Esophagus squamous epithelium (tissue), 5 donors: ENCODE results near the gene CD4. TPM values are rescaled to one million over a fixed set of nuclear protein-coding genes. Genes with fewer than 3 reads are reported as not detected.
"Not testable (repeated sequence)": the region's sequence is repeated elsewhere in the genome, so short reads cannot be mapped to it uniquely, and the experiment has no call there.

Experiments used
- DNase-seq: peaks from one replicate; lab custom pipeline; 2025; lab: John Stamatoyannopoulos, UW
- H3K27ac ChIP-seq, 4 donors: fragments of 200-600 bp; sonication (generic); one replicate each; pipeline ENCODE4 v1.5.1; 2016 to 2019; ENCODE audit warnings: mild to moderate bottlenecking in 1 of 4
- H3K27me3 ChIP-seq, 4 donors: fragments of 200-600 bp; sonication (generic); 1 replicate in 3 of 4; 2 replicates in 1 of 4; pipeline versions ENCODE4 v1.5.1 to v1.6.0; 2017 to 2021; ENCODE audit warnings: antibody characterized with exemption in 1 of 4
- H3K36me3 ChIP-seq, 3 donors: fragments of 200-600 bp; sonication (generic); one replicate each; pipeline ENCODE4 v1.5.1; 2016 to 2019
- H3K4me1 ChIP-seq, 3 donors: fragments of 200-600 bp; sonication (generic); one replicate each; pipeline ENCODE4 v1.5.1; 2017 to 2019
- H3K4me3 ChIP-seq, 4 donors: fragments of 200-600 bp; sonication (generic); 1 replicate in 3 of 4; 2 replicates in 1 of 4; pipeline ENCODE4 v1.5.1; 2016 to 2019; ENCODE audit warnings: mild to moderate bottlenecking in 2 of 4, moderate library complexity in 1 of 4
- H3K9me3 ChIP-seq, 3 donors: fragments of 200-600 bp; sonication (generic); one replicate each; pipeline ENCODE4 v1.5.1; 2016 to 2019
- CTCF ChIP-seq, 6 experiments: fragments of 450-650 bp in 4 of 6; fragments of 200-600 bp in 2 of 6; sonication (generic) in 2 of 6; IDR thresholded peaks; one replicate each; pipeline ENCODE4 v1.5.1; 2016 to 2019; ENCODE audit warnings: antibody characterized with exemption in 6 of 6, mild to moderate bottlenecking in 4 of 6, moderate library complexity in 4 of 6
- POLR2A ChIP-seq, 4 donors: fragments of 450-650 bp; IDR thresholded peaks; one replicate each; pipeline ENCODE4 v1.6.1; 2017; ENCODE audit warnings: antibody characterized with exemption in 4 of 4, mild to moderate bottlenecking in 4 of 4, moderate library complexity in 3 of 4
- WGBS, 2 donors: methylation state at CpG; one replicate each; pipeline ENCODE4 v1.1.5; 2018; 5-methylcytosine and 5-hydroxymethylcytosine counted together
- intact Hi-C: fragments of 100-400 bp; cut with DNase I; formaldehyde crosslinking; loops from one replicate; pipeline ENCODE4 v1.15.0; 2022
- total RNA-seq, 4 donors: library from RNA; depleted of rRNA; stranded (reverse); fragments of >200 nt; gene quantifications; one replicate each; pipeline ENCODE4 v1.1.0, GENCODE V29; 2016
- donor health status: DM: yes; HTN: yes; CAD: no.

CD4 gene
- total RNA-seq, 4 donors from 2014 or later, result 1.2 to 11.8 (median 5.0) TPM

DNA sequence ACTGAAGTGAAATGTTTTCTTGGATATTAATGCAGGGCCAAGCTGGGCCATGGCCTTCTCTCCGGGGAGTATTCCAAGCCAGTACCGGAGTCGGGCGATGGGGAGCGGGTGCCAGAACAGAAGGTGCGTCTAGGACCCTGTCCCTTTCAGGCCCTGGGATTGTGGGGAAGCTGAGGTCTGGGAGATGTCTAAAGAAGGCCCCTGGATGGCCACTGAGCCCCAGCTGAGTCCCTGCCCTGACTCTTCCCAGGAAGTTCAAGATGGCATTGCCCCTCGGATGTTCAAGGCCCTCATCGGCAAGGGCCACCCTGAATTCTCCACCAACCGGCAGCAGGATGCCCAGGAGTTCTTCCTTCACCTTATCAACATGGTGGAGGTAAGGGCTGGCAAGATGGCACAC is 70.8 kb downstream of the CD4 start:
- intact Hi-C loops, result no loop called here
- no peak overlapping the region for H3K4me3 ChIP-seq
- H3K27me3 ChIP-seq, result no peaks in the 10 kb centered on the region
- H3K9me3 ChIP-seq, result no peaks in the 10 kb centered on the region
- peaks cover 62 to 100% (median 80%) of the 10 kb centered on the region in 3 donors for H3K36me3 ChIP-seq
- no peak overlapping the region for H3K27ac ChIP-seq
- DNase-seq, result no peak
- TF ChIP-seq POLR2A (IDR thresholded peaks at IDR 0.05) (no peak), CTCF (IDR thresholded peaks at IDR 0.05) (no peak)
- no peaks in the 10 kb centered on the region for H3K4me1 ChIP-seq
- 96 to 97% methylated on average over 3 to 4 of the region's 9 CpGs for WGBS, 2 donors

- H3K9me3 ChIP-seq, result no peaks in the 10 kb centered on the region
- WGBS, 2 donors, result 93 to 95% methylated on average over 4 to 6 of the region's 7 CpGs
- H3K27me3 ChIP-seq, result no peaks in the 10 kb centered on the region
- TF ChIP-seq CTCF (IDR thresholded peaks at IDR 0.05) (no peak), POLR2A (IDR thresholded peaks at IDR 0.05) (no peak)
- H3K27ac ChIP-seq, result no peak overlapping the region
- H3K4me1 ChIP-seq, result no peaks in the 10 kb centered on the region
- DNase-seq, result no peak
- intact Hi-C loops, result no loop called here
- H3K4me3 ChIP-seq, result no peak overlapping the region
- H3K36me3 ChIP-seq, result peaks cover 58 to 100% (median 81%) of the 10 kb centered on the region in 3 donors
These were observed 71.6 kb downstream of the CD4 start for GRCh38 chr12:6860942-6861341.

DNA sequence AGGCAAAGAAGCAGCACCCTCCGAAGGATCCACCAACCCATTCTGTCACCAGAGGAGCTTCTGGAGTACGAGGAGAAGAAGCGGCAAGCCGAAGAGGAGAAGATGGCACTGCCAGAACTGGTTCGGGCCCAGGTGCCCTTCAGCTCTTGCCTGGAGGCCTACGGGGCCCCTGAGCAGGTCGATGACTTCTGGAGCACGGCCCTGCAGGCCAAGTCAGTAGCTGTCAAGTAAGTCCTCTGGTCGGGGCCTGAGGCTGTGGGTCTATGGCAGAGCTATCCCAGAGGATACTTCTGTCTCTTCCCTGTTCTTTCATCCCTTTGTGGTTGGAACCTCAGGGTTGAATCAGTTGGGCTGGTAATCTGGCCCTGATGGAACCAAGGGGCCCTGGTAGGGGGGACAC is 72.1 kb downstream of the CD4 start:
- H3K9me3 ChIP-seq, result no peaks in the 10 kb centered on the region
- H3K4me1 ChIP-seq, result peaks cover 0 to 2% (median 0%) of the 10 kb centered on the region in 3 donors
- no peak for TF ChIP-seq CTCF (IDR thresholded peaks at IDR 0.05)
- no peak overlapping the region for H3K27ac ChIP-seq
- H3K27me3 ChIP-seq, result no peaks in the 10 kb centered on the region
- H3K4me3 ChIP-seq, result no peak overlapping the region
- no peak for DNase-seq
- peaks cover 54 to 100% (median 77%) of the 10 kb centered on the region in 3 donors for H3K36me3 ChIP-seq
- intact Hi-C loops, result no loop called here
- WGBS, 2 donors, result 87 to 88% methylated on average over 9 of the region's 9 CpGs

- 91% methylated on average over 6 to 9 of the region's 11 CpGs for WGBS, 2 donors
- Histone ChIP-seq H3K27me3 (no peaks in the 10 kb centered on the region), H3K4me3 (no peak overlapping the region), H3K9me3 (no peaks in the 10 kb centered on the region), H3K27ac (no peak overlapping the region), H3K4me1 (peaks cover 6 to 12% (median 6%) of the 10 kb centered on the region in 3 donors), H3K36me3 (peaks cover 41 to 83% (median 63%) of the 10 kb centered on the region in 3 donors)
- no peak for DNase-seq
- no peak for TF ChIP-seq POLR2A (IDR thresholded peaks at IDR 0.05)
- no peak for TF ChIP-seq CTCF (IDR thresholded peaks at IDR 0.05)
- intact Hi-C loops, result no loop called here
These were observed 73.7 kb downstream of the CD4 start for GRCh38 chr12:6863033-6863432.

GRCh38 chr12:6863586-6864321 is 74.4 kb downstream of the CD4 start:
- Histone ChIP-seq H3K9me3 (no peaks in the 10 kb centered on the region), H3K4me1 (peaks cover 12 to 19% (median 13%) of the 10 kb centered on the region in 3 donors), H3K27ac (no peak overlapping the region), H3K36me3 (peaks cover 34 to 78% (median 56%) of the 10 kb centered on the region in 3 donors), H3K27me3 (no peaks in the 10 kb centered on the region), H3K4me3 (no peak overlapping the region)
- no peak for DNase-seq
- 88 to 93% methylated on average over 4 to 9 of the region's 16 CpGs for WGBS, 2 donors
- intact Hi-C loops, result no loop called here
- no peak for TF ChIP-seq CTCF (IDR thresholded peaks at IDR 0.05)
- TF ChIP-seq POLR2A (IDR thresholded peaks at IDR 0.05), result no peak

DNA sequence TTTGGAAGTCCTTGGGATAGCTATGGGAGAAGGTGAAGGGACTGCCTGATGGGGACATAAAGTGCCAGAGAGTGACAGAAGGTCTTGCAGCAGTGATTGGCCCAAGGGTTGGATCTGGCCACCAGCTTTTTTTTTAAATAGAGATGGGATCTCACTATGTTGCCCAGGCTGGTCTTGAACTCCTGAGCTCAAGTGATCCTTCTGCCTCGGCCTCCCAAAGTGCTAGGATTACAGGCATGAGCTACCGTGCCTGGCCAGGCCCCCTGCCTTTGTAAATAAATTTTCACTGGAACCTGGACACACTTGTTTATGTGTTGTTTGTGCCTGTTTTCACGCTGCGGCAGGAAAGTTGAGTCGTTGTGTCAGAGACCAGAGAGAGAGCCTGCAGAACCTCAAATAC is 76.0 kb downstream of the CD4 start:
- WGBS, 2 donors, result 84 to 100% methylated on average over 5 of the region's 5 CpGs
- H3K4me3 ChIP-seq, intact Hi-C loops, H3K9me3 ChIP-seq, DNase-seq, H3K27me3 ChIP-seq, H3K27ac ChIP-seq: not testable (repeated sequence)
- peaks cover 18 to 34% (median 25%) of the 10 kb centered on the region in 3 donors for H3K4me1 ChIP-seq
- H3K36me3 ChIP-seq, result peaks cover 28 to 78% (median 47%) of the 10 kb centered on the region in 3 donors
